ENCODE measurements around the gene ATRNL1. TPM values are rescaled to one million over a fixed set of nuclear protein-coding genes. Genes with fewer than 3 reads are reported as not detected.

ATRNL1 gene
- total RNA-seq, 4 donors from 2014 or later: 0.93 to 19.0 (median 8.7) TPM

GRCh38 chr10:115969591-115969990 lies 876.4 kb downstream of the ATRNL1 start:
- no peaks in the 10 kb centered on the region for H3K27me3 ChIP-seq
- H3K4me1 ChIP-seq: peaks cover 0 to 2% (median 0%) of the 10 kb centered on the region in 3 donors
- H3K27ac ChIP-seq: no peak overlapping the region
- no peak for TF ChIP-seq EP300 (IDR thresholded peaks at IDR 0.05)
- TF ChIP-seq POLR2A (IDR thresholded peaks at IDR 0.05): no peak
- no peak for TF ChIP-seq POLR2AphosphoS5 (IDR thresholded peaks at IDR 0.05)
- no peaks in the 10 kb centered on the region for H3K36me3 ChIP-seq
- WGBS, 2 donors (ENCODE audit: low coverage in 1 of 2): 71 to 84% methylated on average over 8 to 11 of the region's 11 CpGs
- H3K4me3 ChIP-seq: no peak overlapping the region
- no peak for ATAC-seq
- no peaks in the 10 kb centered on the region for H3K9me3 ChIP-seq

DNA sequence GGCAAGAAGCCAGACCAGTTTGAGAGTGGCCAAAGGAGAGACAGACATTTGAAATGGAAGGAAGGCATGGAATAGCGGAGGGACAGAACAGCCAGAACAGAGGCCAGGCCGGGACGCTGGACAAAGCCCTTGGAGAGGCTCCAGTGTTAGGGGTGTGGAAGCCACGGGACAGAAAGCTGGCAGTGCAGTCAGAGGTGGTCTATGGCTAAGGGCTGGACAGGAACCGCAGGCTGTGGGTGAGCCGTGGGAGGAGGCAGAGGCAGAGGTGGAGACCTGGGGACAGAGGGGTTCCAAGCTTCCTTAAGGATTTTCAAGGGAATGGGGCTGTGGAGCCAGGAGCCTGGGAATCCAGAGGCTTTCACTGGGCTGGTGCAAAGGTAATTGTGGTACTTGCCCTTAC lies 878.8 kb downstream of the ATRNL1 start:
- TF ChIP-seq, protein P1, sequence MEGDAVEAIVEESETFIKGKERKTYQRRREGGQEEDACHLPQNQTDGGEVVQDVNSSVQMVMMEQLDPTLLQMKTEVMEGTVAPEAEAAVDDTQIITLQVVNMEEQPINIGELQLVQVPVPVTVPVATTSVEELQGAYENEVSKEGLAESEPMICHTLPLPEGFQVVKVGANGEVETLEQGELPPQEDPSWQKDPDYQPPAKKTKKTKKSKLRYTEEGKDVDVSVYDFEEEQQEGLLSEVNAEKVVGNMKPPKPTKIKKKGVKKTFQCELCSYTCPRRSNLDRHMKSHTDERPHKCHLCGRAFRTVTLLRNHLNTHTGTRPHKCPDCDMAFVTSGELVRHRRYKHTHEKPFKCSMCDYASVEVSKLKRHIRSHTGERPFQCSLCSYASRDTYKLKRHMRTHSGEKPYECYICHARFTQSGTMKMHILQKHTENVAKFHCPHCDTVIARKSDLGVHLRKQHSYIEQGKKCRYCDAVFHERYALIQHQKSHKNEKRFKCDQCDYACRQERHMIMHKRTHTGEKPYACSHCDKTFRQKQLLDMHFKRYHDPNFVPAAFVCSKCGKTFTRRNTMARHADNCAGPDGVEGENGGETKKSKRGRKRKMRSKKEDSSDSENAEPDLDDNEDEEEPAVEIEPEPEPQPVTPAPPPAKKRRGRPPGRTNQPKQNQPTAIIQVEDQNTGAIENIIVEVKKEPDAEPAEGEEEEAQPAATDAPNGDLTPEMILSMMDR (IDR thresholded peaks at IDR 0.05): no peak
- TF ChIP-seq POLR2A (IDR thresholded peaks at IDR 0.05) (no peak), POLR2AphosphoS5 (IDR thresholded peaks at IDR 0.05) (no peak), EP300 (IDR thresholded peaks at IDR 0.05) (no peak)
- Histone ChIP-seq H3K4me1 (peaks cover 0 to 12% (median 0%) of the 10 kb centered on the region in 3 donors), H3K36me3 (no peaks in the 10 kb centered on the region), H3K9me3 (no peaks in the 10 kb centered on the region), H3K27me3 (no peaks in the 10 kb centered on the region), H3K4me3 (no peak overlapping the region), H3K27ac (no peak overlapping the region)
- 76 to 97% methylated on average over 6 of the region's 6 CpGs for WGBS, 2 donors (ENCODE audit: low coverage in 1 of 2)
- no peak for ATAC-seq

- Histone ChIP-seq H3K36me3 (no peaks in the 10 kb centered on the region), H3K9me3 (no peaks in the 10 kb centered on the region), H3K4me3 (no peak overlapping the region), H3K27ac (no peak overlapping the region), H3K27me3 (no peaks in the 10 kb centered on the region), H3K4me1 (peaks cover 0 to 12% (median 0%) of the 10 kb centered on the region in 3 donors)
- no peak for TF ChIP-seq EP300 (IDR thresholded peaks at IDR 0.05)
- TF ChIP-seq, protein P1 (IDR thresholded peaks at IDR 0.05): no peak
- TF ChIP-seq POLR2A (IDR thresholded peaks at IDR 0.05): no peak
- TF ChIP-seq POLR2AphosphoS5 (IDR thresholded peaks at IDR 0.05): no peak
- ATAC-seq: no peak
- WGBS, 2 donors (ENCODE audit: low coverage in 1 of 2): 80 to 82% methylated on average over 9 to 11 of the region's 11 CpGs
Measured at GRCh38 chr10:115972426-115972825, 879.3 kb downstream of the ATRNL1 start.

DNA sequence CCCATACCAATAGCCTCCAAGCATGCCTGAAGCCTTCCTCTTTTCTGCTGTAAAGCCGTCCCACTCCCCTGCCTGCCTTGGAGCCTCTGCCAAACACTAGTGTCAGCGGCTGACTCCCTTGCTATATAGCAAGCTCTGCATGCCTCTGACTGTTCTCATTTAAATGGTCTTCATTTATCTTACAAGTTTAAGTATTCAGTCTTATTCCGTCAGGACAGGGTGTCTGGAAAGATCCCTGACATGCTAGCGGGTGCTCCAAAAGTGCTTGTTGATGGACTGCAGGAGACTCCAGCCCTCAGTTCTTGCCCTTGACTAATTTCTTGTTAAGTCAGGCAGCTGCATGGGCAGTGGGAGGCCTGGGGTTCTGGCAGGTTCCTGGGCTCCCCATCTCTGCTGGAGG lies 881.2 kb downstream of the ATRNL1 start:
- Histone ChIP-seq H3K9me3 (no peaks in the 10 kb centered on the region), H3K36me3 (no peaks in the 10 kb centered on the region), H3K4me1 (peaks cover 0 to 12% (median 0%) of the 10 kb centered on the region in 3 donors), H3K27ac (no peak overlapping the region), H3K4me3 (no peak overlapping the region), H3K27me3 (no peaks in the 10 kb centered on the region)
- ATAC-seq: no peak
- 58 to 62% methylated on average over 2 to 3 of the region's 4 CpGs for WGBS, 2 donors (ENCODE audit: low coverage in 1 of 2)
- no peak for TF ChIP-seq POLR2AphosphoS5 (IDR thresholded peaks at IDR 0.05)
- TF ChIP-seq, protein P1 (IDR thresholded peaks at IDR 0.05): no peak
- TF ChIP-seq POLR2A (IDR thresholded peaks at IDR 0.05): no peak
- no peak for TF ChIP-seq EP300 (IDR thresholded peaks at IDR 0.05)

DNA sequence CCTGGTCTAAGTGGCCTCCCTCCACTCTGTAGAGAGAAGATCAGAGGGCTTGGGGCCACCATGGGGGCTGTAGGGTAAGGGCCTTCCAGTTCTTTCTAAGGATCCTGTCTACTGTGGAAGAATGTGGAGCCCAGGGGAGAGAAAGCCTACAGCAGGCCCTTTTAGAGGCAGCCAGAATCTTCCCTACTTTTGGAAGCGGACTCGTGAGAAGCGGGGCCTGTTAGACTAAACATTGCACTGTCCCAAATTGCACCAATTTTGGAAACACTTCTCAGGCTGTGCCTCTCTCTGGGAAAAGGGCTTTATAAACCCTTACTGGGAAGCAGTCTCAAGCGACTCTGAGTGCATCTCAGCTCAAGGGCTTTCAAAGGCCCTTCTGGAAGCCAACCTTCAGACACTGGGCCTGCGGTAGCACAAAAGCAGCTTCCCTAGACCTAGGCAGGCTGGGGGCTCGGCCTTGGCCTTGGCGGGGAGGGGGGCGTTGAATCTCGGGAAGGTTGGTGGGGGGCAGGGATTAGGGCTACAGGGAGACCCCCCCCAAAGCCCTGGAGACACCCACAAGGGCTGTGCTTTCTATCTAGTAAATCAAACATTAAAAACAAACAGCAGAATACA lies 881.8 kb downstream of the ATRNL1 start:
- H3K4me3 ChIP-seq: no peak overlapping the region
- TF ChIP-seq POLR2A (IDR thresholded peaks at IDR 0.05) (no peak), POLR2AphosphoS5 (IDR thresholded peaks at IDR 0.05) (no peak), EP300 (IDR thresholded peaks at IDR 0.05) (no peak)
- TF ChIP-seq, protein P1 (IDR thresholded peaks at IDR 0.05): no peak
- peaks cover 0 to 12% (median 0%) of the 10 kb centered on the region in 3 donors for H3K4me1 ChIP-seq
- no peak overlapping the region for H3K27ac ChIP-seq
- no peaks in the 10 kb centered on the region for H3K36me3 ChIP-seq
- H3K9me3 ChIP-seq: no peaks in the 10 kb centered on the region
- H3K27me3 ChIP-seq: no peaks in the 10 kb centered on the region
- no peak for ATAC-seq
- no CpG with 5 or more reads among the region's 9 CpGs for WGBS, 2 donors (ENCODE audit: low coverage in 1 of 2)
